Karpas-422 (cell line): ENCODE data around the gene ADGRD1. TPM values are rescaled to one million over a fixed set of nuclear protein-coding genes. Genes with fewer than 3 reads are reported as not detected.

Experiments
- DNase-seq: peaks from one replicate; pipeline ENCODE4 v3.0.0-alpha.2; 2015
- H2AFZ ChIP-seq: fragments of 200-600 bp; sonication (generic); 2 replicates; pipeline ENCODE4 v1.6.1; 2014; ENCODE audit warnings: antibody characterized with exemption, low read length, mixed read lengths
- H3K27ac ChIP-seq: fragments of 200-600 bp; sonication (generic); 2 replicates; pipeline ENCODE4 v1.5.1; 2014; ENCODE audit warnings: mild to moderate bottlenecking, low read length, moderate library complexity
- H3K27me3 ChIP-seq: fragments of 200-600 bp; sonication (generic); 2 replicates; pipeline ENCODE4 v1.6.1; 2014; ENCODE audit warnings: low read length, mixed read lengths
- H3K36me3 ChIP-seq: fragments of 200-600 bp; sonication (generic); 2 replicates; pipeline ENCODE4 v1.6.1; 2014; ENCODE audit warnings: low read length, mixed read lengths; ENCODE audit not compliant: insufficient read depth
- H3K4me1 ChIP-seq: fragments of 200-600 bp; sonication (generic); 2 replicates; pipeline ENCODE4 v1.6.1; 2014; ENCODE audit warnings: mild to moderate bottlenecking, low read length, mixed read lengths
- H3K4me2 ChIP-seq: fragments of 200-600 bp; sonication (generic); 2 replicates; pipeline ENCODE4 v1.6.1; 2014; ENCODE audit warnings: low read length, low read depth, mild to moderate bottlenecking; ENCODE audit not compliant: poor library complexity, severe bottlenecking
- H3K4me3 ChIP-seq: fragments of 200-600 bp; sonication (generic); 2 replicates; pipeline ENCODE4 v1.5.1; 2014; ENCODE audit warnings: mild to moderate bottlenecking, antibody characterized with exemption, low read length, mixed read lengths
- H3K79me2 ChIP-seq: fragments of 200-600 bp; sonication (generic); 2 replicates; pipeline ENCODE4 v1.6.1; 2014; ENCODE audit warnings: mild to moderate bottlenecking, low read length, mixed read lengths
- H3K9ac ChIP-seq: fragments of 200-600 bp; sonication (generic); 2 replicates; pipeline ENCODE4 v1.6.0; 2014; ENCODE audit warnings: low read length
- H3K9me2 ChIP-seq: fragments of 200-600 bp; sonication (generic), shearing (Covaris generic); replicated peaks from 2 replicates; pipeline ENCODE4 v1.6.0; 2014; ENCODE audit warnings: mild to moderate bottlenecking, low read length, moderate library complexity; ENCODE audit not compliant: insufficient read depth
- H3K9me3 ChIP-seq: fragments of 300-700, 200-600 bp; sonication (generic); 2 replicates; pipeline ENCODE4 v1.6.1; 2014; ENCODE audit warnings: low read length, mixed read lengths
- H4K20me1 ChIP-seq: fragments of 200-600 bp; sonication (generic); 2 replicates; pipeline ENCODE4 v1.6.1; 2014; ENCODE audit warnings: mild to moderate bottlenecking, antibody characterized with exemption, low read length, low read depth; ENCODE audit not compliant: insufficient read depth
- total RNA-seq: library from RNA; depleted of rRNA; stranded (reverse); fragments of >200 nt; shearing (Covaris generic); gene quantifications from 2 replicates; pipeline ENCODE4 v1.2.3, GENCODE V29; 2014; ENCODE audit warnings: low replicate concordance

ADGRD1 gene
- total RNA-seq, 1 experiment from 2014 or later = not detected

- Histone ChIP-seq H3K27ac (no peak overlapping the region), H4K20me1 (no peaks in the 10 kb centered on the region), H3K79me2 (no peaks in the 10 kb centered on the region)
Measured at GRCh38 chr12:131166717-131167116, 213.0 kb downstream of the ADGRD1 start.

GRCh38 chr12:131167334-131167733 is 213.6 kb downstream of the ADGRD1 start:
- no peak overlapping the region for H3K9ac ChIP-seq
- H3K27me3 ChIP-seq = no peaks in the 10 kb centered on the region
- no peaks in the 10 kb centered on the region for H3K36me3 ChIP-seq
- H3K79me2 ChIP-seq = no peaks in the 10 kb centered on the region
- no peak overlapping the region for H2AFZ ChIP-seq
- no peak overlapping the region for H3K27ac ChIP-seq
- H3K4me3 ChIP-seq = no peak overlapping the region
- no peaks in the 10 kb centered on the region for H3K9me3 ChIP-seq
- DNase-seq = no peak
- no peak overlapping the region for H3K4me2 ChIP-seq
- H3K4me1 ChIP-seq = no peaks in the 10 kb centered on the region
- H4K20me1 ChIP-seq = no peaks in the 10 kb centered on the region
- H3K9me2 ChIP-seq = no peaks in the 10 kb centered on the region

More at GRCh38 chr12:131166717-131167116, 213.0 kb downstream of the ADGRD1 start:
- no peak for DNase-seq
- Histone ChIP-seq H3K4me3 (no peak overlapping the region), H3K27me3 (no peaks in the 10 kb centered on the region), H3K4me2 (no peak overlapping the region), H3K9ac (no peak overlapping the region), H2AFZ (no peak overlapping the region), H3K9me2 (no peaks in the 10 kb centered on the region), H3K36me3 (no peaks in the 10 kb centered on the region), H3K4me1 (no peaks in the 10 kb centered on the region), H3K9me3 (no peaks in the 10 kb centered on the region)

GRCh38 chr12:131171029-131171428 is 217.3 kb downstream of the ADGRD1 start:
- Histone ChIP-seq H2AFZ (no peak overlapping the region), H3K9me3 (no peaks in the 10 kb centered on the region), H3K9ac (no peak overlapping the region), H3K27ac (no peak overlapping the region), H3K36me3 (no peaks in the 10 kb centered on the region), H4K20me1 (no peaks in the 10 kb centered on the region), H3K4me2 (no peak overlapping the region), H3K27me3 (no peaks in the 10 kb centered on the region), H3K9me2 (no peaks in the 10 kb centered on the region), H3K4me1 (no peaks in the 10 kb centered on the region), H3K4me3 (no peak overlapping the region), H3K79me2 (no peaks in the 10 kb centered on the region)
- DNase-seq = no peak

- Histone ChIP-seq H4K20me1 (no peaks in the 10 kb centered on the region), H3K4me1 (no peaks in the 10 kb centered on the region), H3K9me3 (no peaks in the 10 kb centered on the region), H3K36me3 (no peaks in the 10 kb centered on the region), H3K4me3 (no peak overlapping the region), H3K9me2 (no peaks in the 10 kb centered on the region), H3K27ac (no peak overlapping the region), H3K27me3 (no peaks in the 10 kb centered on the region), H2AFZ (no peak overlapping the region), H3K79me2 (no peaks in the 10 kb centered on the region), H3K4me2 (no peak overlapping the region), H3K9ac (no peak overlapping the region)
- DNase-seq = no peak
Measured at GRCh38 chr12:131174901-131175300, 221.2 kb downstream of the ADGRD1 start.

- Histone ChIP-seq H3K9me2 (no peaks in the 10 kb centered on the region), H3K4me1 (no peaks in the 10 kb centered on the region), H3K9ac (no peak overlapping the region), H2AFZ (no peak overlapping the region), H3K27me3 (no peaks in the 10 kb centered on the region), H4K20me1 (no peaks in the 10 kb centered on the region), H3K4me2 (no peak overlapping the region), H3K4me3 (no peak overlapping the region), H3K9me3 (no peaks in the 10 kb centered on the region), H3K27ac (no peak overlapping the region), H3K36me3 (no peaks in the 10 kb centered on the region), H3K79me2 (no peaks in the 10 kb centered on the region)
- DNase-seq = no peak
Measured at GRCh38 chr12:131176266-131176665, 222.6 kb downstream of the ADGRD1 start.

GRCh38 chr12:131176926-131177325 is 223.2 kb downstream of the ADGRD1 start:
- H3K27ac ChIP-seq = no peak overlapping the region
- H2AFZ ChIP-seq = no peak overlapping the region
- H3K9ac ChIP-seq = no peak overlapping the region

GRCh38 chr12:131177599-131177998 is 223.9 kb downstream of the ADGRD1 start:
- no peak overlapping the region for H3K27ac ChIP-seq
- H3K9me2 ChIP-seq = no peaks in the 10 kb centered on the region
- no peak overlapping the region for H3K9ac ChIP-seq
- no peaks in the 10 kb centered on the region for H3K79me2 ChIP-seq
- H4K20me1 ChIP-seq = no peaks in the 10 kb centered on the region
- H3K4me2 ChIP-seq = no peak overlapping the region
- no peak for DNase-seq
- H3K4me3 ChIP-seq = no peak overlapping the region
- no peak overlapping the region for H2AFZ ChIP-seq
- H3K9me3 ChIP-seq = no peaks in the 10 kb centered on the region
- no peaks in the 10 kb centered on the region for H3K4me1 ChIP-seq
- no peaks in the 10 kb centered on the region for H3K36me3 ChIP-seq
- H3K27me3 ChIP-seq = no peaks in the 10 kb centered on the region

More at GRCh38 chr12:131176926-131177325, 223.2 kb downstream of the ADGRD1 start:
- no peaks in the 10 kb centered on the region for H3K36me3 ChIP-seq
- H4K20me1 ChIP-seq = no peaks in the 10 kb centered on the region
- no peak for DNase-seq
- no peaks in the 10 kb centered on the region for H3K27me3 ChIP-seq
- H3K79me2 ChIP-seq = no peaks in the 10 kb centered on the region
- no peaks in the 10 kb centered on the region for H3K9me2 ChIP-seq
- H3K9me3 ChIP-seq = no peaks in the 10 kb centered on the region
- H3K4me1 ChIP-seq = no peaks in the 10 kb centered on the region
- no peak overlapping the region for H3K4me3 ChIP-seq
- no peak overlapping the region for H3K4me2 ChIP-seq

- no peaks in the 10 kb centered on the region for H3K79me2 ChIP-seq
- H3K4me1 ChIP-seq = no peaks in the 10 kb centered on the region
- peaks cover 3% of the 10 kb centered on the region; the same call in 1 of the 2 replicates for H3K9me3 ChIP-seq
- H3K27ac ChIP-seq = no peak overlapping the region
- H3K27me3 ChIP-seq = no peaks in the 10 kb centered on the region
- no peaks in the 10 kb centered on the region for H4K20me1 ChIP-seq
- H3K4me2 ChIP-seq = no peak overlapping the region
- DNase-seq = no peak
- no peak overlapping the region for H2AFZ ChIP-seq
- H3K9ac ChIP-seq = no peak overlapping the region
- H3K9me2 ChIP-seq = no peaks in the 10 kb centered on the region
- H3K36me3 ChIP-seq = no peaks in the 10 kb centered on the region
- H3K4me3 ChIP-seq = no peak overlapping the region
Measured at GRCh38 chr12:131187602-131188001, 233.9 kb downstream of the ADGRD1 start.
